MM.1S (cell line): ENCODE measurements around the gene MAD1L1.

ENCODE experiments used
- EZH2 ChIP-seq: fragments of 300-600 bp; sonication (generic); optimal IDR thresholded peaks from 2 replicates; pipeline ENCODE3; 2017; ENCODE audit warnings: low read depth, mild to moderate bottlenecking, antibody characterized with exemption, low read length, mixed read lengths
- TF ChIP-seq, protein P1 (sequence below): fragments of 300-600 bp; sonication (generic); IDR thresholded peaks from 2 replicates; pipeline ENCODE4 v1.5.1; 2016; ENCODE audit warnings: antibody characterized with exemption, low read length, mixed read lengths

DNA sequence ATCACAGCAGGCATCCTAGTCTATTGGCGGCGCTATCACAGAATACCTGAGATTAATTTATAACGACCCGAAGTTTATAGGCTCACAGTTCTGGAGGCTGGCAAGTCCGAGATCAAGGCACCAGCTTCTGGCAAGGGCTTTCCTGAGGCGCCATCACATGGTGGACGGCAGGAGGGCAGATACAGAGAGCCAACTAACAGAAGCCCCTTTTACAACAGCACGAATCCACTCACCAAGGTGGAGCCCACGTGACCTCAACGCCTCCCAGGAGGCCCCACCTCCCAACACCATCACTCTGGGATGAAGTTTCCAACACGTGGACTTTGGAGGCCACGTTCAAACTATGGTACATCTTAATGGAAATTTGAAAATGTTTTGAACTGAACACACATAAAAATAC is 307.4 kb downstream of the MAD1L1 start:
- TF ChIP-seq, protein P1, sequence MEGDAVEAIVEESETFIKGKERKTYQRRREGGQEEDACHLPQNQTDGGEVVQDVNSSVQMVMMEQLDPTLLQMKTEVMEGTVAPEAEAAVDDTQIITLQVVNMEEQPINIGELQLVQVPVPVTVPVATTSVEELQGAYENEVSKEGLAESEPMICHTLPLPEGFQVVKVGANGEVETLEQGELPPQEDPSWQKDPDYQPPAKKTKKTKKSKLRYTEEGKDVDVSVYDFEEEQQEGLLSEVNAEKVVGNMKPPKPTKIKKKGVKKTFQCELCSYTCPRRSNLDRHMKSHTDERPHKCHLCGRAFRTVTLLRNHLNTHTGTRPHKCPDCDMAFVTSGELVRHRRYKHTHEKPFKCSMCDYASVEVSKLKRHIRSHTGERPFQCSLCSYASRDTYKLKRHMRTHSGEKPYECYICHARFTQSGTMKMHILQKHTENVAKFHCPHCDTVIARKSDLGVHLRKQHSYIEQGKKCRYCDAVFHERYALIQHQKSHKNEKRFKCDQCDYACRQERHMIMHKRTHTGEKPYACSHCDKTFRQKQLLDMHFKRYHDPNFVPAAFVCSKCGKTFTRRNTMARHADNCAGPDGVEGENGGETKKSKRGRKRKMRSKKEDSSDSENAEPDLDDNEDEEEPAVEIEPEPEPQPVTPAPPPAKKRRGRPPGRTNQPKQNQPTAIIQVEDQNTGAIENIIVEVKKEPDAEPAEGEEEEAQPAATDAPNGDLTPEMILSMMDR, result no peak
- TF ChIP-seq EZH2, result no peak
